ENCODE results near the gene FBLIM1.

FBLIM1 gene

DNA sequence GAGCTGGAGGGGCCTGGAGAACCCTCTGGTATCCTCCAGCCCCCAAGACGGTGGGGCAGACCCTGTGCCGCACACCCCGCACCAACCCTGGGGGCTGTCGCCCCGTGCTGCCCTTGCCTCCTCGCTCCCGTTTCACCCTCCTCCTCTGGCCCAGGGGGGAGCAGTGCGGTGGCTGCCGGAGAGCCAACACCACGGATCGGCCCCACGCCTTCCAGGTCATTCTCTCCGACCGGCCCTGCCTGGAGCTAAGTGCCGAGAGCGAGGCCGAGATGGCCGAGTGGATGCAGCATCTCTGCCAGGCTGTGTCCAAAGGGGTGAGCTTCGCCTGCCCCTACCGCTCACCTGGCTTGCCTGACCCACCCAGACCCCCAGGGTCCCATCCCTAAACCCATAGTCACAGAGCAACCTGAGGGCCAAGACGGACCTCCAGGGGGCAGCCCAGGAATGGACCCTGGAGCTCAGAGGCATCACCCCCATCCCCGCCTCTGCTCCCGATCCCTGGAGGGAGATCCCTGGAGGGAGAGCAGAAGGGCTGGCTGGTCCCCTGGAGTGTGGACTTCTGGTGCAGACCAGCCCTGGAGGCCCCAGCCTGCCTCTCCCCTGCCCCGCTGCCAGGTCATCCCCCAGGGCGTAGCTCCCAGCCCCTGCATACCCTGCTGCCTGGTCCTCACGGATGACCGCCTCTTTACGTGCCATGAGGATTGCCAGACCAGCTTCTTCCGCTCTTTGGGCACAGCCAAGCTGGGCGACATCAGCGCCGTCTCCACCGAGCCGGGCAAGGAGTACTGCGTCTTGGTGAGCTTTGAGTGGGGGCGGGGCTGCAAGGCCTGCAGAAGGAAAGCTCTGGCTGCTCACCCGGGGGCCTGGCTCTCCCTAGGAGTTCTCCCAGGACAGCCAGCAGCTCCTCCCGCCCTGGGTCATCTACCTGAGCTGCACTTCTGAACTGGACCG is 26.6 kb upstream of the FBLIM1 start:
- DNase-seq: no peak

- no peak for DNase-seq
Observed at GRCh38 chr1:15732686-15733081, 25.9 kb upstream of the FBLIM1 start.

- no peak for DNase-seq
Observed at GRCh38 chr1:15733218-15733725, 25.3 kb upstream of the FBLIM1 start.

DNA sequence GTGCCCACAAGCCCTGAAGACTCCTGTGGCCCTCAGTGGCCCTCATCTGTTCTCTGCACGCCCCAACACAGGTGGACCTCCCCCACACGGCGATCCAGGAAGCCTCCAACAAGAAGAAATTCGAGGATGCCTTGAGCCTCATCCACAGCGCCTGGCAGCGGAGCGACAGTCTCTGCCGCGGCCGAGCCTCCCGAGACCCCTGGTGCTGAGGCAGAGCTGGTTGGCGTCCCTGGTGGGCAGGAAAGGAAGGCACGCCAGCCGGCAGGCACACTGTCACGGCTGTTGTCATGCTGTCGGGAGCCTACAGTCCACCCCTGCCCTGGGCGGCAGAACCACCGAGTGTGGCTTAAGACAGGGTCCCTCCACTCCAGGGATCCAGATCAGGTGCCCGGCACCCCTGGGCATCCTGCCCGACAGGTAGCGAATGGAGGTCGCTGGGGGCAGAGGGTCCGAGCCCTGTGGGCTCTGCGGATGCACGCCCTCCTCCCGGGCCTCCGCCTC is 24.8 kb upstream of the FBLIM1 start:
- no peak for DNase-seq

DNA sequence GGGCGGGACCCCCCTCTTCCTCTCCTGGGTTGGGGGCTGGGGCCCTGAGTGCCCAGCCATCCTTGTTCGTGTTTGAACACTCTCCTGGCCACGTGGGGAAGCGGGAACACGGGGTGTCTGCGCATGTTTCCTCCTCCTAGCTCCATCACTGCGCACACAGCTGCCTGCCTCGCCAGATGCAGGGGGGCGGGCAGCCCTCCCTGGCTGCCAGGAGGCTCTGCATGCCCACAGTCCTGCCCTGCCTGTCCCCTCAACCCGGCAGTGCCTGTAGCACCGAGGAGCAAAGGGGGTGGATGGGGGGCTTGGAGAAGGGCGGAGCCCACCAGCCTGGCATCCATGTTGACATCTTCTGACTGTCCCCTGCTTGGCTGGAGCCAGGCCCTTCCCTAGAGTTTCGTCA is 24.3 kb upstream of the FBLIM1 start:
- DNase-seq: no peak

- no peak for DNase-seq
Observed at GRCh38 chr1:15734901-15735300, 23.7 kb upstream of the FBLIM1 start.

DNA sequence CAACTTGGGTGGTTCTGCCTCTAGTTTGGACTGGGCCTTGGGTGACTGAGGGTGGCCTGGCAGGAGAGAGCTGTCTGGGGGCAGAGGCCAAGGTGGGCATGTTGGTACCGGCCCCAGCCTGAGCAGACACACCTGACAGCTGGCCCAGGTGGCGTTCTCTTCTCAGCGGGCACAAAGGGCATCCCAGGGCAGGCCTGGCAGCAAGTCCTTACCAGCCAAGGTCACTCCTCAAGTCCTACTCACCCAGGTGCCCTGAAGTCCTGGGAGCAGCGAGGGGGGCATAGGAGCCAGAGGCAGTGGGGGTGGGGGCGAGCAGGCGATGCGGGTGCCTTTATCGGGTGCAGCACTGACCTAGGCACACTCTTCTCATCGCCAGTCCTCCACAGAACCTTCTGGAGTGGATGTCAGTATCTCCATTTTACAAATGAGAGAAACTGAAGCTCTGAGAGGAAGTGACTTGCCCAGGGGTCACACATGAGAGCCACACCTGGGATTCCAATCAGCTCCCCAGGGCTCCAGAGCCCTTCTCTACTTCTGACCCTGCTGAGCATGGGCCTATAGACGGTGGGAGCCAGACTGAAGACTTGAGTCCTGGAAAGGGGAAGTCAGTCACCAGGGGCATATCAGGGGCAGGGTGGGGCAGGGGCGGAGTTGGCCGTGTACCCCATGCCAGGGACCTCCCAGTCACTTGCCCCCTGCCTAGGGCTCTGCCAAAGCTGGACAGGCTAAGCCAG is 23.1 kb upstream of the FBLIM1 start:
- DNase-seq: no peak

- DNase-seq: no peak
Observed at GRCh38 chr1:15736038-15736891, 22.3 kb upstream of the FBLIM1 start, which contains the start of gene SLC25A34. Gene SLC25A34 (plus strand): TSS chr1:15736258. CDS start chr1:15736486, 228 bp downstream.

- DNase-seq: no peak
Observed at GRCh38 chr1:15736892-15737261, 21.7 kb upstream of the FBLIM1 start.

- no peak for DNase-seq
Observed at GRCh38 chr1:15737324-15738319, 21.0 kb upstream of the FBLIM1 start.

DNA sequence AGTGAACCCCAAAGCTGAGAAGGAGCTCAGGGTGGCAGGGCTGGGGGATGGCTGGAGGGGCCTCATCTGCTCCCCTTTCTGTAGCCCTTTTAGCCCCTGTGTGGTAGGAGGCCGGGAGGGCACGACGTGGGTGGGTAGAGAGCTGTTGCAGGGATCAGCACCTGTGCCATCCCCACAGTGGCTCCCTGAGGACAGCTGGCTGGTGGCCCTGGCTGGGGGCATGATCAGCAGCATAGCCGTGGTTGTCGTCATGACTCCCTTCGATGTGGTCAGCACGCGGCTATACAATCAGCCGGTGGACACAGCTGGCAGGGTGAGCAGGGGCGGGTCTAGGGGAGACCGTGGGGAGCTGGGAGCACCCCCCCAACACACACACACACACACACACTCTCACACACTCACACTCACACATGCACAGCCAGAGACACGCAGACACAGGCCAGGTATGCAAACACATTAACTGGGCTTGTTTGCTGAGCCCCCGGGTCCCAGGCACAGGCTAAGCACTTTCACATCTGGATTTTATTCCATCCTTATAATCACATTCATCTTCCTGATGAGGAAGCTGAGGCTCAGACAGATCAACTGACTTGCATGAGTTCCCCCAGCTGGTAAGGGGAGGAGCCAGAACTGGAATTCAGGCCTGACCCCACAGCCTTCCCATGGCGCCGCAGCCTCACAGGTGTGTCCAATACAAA is 20.0 kb upstream of the FBLIM1 start:
- no peak for DNase-seq

GRCh38 chr1:15739259-15739658 is 19.3 kb upstream of the FBLIM1 start:
- no peak for DNase-seq

- DNase-seq: no peak
Observed at GRCh38 chr1:15739745-15740144, 18.9 kb upstream of the FBLIM1 start.

GRCh38 chr1:15740924-15741850 is 17.4 kb upstream of the FBLIM1 start:
- DNase-seq: peak in 4 of 5 experiments; percentile 24 to 68 (median 44)

DNA sequence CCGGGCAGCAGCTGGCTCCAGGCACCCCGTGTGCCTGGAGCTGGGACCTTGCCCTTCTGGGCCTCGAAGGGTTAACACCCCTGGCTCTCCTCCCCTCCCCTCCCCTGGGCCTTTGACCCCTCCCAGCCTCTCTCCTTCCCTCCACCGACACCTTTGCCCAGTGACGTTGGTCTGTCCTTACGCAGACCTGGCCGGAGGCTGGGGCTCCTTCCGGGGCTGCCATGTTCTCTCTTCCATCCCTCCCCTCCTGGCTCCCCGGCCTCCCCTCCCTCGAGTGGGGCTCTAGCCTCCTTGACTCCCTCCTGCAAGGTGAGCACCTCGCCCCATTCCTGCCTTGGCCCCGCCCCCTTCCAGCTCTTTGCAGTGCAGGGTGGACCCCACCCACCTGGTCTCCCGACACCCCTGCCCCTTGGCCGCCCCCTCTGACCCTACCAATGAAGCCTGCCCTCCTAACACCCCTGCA is 16.2 kb upstream of the FBLIM1 start, which contains the start of gene TMEM82:
TMEM82 (plus strand) TSS at position 161 of the 463 bp plus-strand sequence; CDS start at position 222, 61 bp downstream.
- no peak for DNase-seq

- DNase-seq: no peak
Observed at GRCh38 chr1:15744122-15744679, 14.4 kb upstream of the FBLIM1 start.

DNA sequence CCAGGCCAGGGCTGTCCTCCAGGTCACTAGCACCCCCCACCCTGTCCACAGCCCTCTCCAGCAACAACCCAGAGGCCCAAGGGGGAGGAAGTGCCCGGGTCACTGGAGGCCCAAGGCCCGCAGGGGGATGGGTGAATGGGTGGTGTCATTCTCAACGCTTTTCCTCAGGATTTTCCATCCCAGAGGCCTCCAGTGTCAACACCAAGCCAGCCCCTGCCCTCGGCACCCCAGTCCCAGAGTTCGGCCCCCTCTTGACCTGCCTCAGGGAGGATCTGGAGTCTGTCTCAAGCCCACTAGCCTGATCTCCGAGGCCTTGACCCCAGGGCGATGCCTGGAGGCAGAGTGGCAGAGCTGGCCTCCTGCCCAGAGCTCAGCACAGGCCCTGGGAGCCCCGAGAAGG is 11.2 kb upstream of the FBLIM1 start:
- no peak for DNase-seq

DNA sequence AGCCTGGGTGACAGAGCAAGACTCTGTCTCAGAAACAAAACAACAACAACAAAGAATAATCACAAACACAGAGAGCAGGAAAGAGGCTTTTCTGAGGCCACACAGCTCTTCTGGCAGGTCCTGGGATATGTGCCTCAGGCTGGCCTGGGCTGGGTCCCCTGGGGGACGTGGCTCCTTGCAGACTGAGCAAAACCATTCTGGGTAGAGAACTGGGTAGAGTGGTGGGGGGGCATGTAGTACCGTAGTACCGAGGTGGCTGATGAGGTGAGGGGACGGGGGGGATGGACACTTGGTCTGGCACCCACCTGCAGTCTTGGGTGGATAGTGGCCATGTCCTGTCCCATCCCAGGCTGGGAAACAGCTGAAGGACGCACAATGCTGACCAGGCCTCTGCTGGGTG is 10.3 kb upstream of the FBLIM1 start:
- DNase-seq: no peak

Data from T-helper 2 cell (primary cell).